ENCODE results near the gene FRMD1.

FRMD1 gene

GRCh38 chr6:168012431-168013249 lies 66.4 kb downstream of the FRMD1 start:
- H3K9me3 ChIP-seq (ENCODE audit: insufficient read depth, low read length, severe bottlenecking) = peaks cover 27% of the 10 kb centered on the region
- no peak for ATAC-seq (ENCODE audit: insufficient read depth, low read depth)
- no peak overlapping the region for H3K4me3 ChIP-seq (ENCODE audit: low read depth in 1 of 2, low read length in 2 of 2)
- H2AFZ ChIP-seq (ENCODE audit: low read depth, low read length) = no peak overlapping the region
- H3K36me3 ChIP-seq (ENCODE audit: insufficient read depth, low read length) = no peaks in the 10 kb centered on the region
- H3K27ac ChIP-seq (ENCODE audit: low read length) = no peak overlapping the region
- no peak for DNase-seq
- H3K27me3 ChIP-seq (ENCODE audit: insufficient read depth, low read length, poor library complexity) = no peaks in the 10 kb centered on the region
- no peaks in the 10 kb centered on the region for H3K79me2 ChIP-seq (ENCODE audit: insufficient read depth, low read length)
- no peaks in the 10 kb centered on the region for H3K4me1 ChIP-seq (ENCODE audit: insufficient read depth, low read length)
- TF ChIP-seq EZH2 (IDR thresholded peaks at IDR 0.05; ENCODE audit: borderline replicate concordance, low read depth, low read length, severe bottlenecking) = no peak
- TF ChIP-seq CTCF (IDR thresholded peaks at IDR 0.05; ENCODE audit: borderline replicate concordance, extremely low read depth, low read length, poor library complexity, severe bottlenecking) = no peak
- H3K4me2 ChIP-seq (ENCODE audit: insufficient read depth, low read length) = no peak overlapping the region
- H4K20me1 ChIP-seq (ENCODE audit: insufficient read depth, low read length) = no peaks in the 10 kb centered on the region
- H3K9ac ChIP-seq (ENCODE audit: low read depth, low read length) = no peak overlapping the region

DNA sequence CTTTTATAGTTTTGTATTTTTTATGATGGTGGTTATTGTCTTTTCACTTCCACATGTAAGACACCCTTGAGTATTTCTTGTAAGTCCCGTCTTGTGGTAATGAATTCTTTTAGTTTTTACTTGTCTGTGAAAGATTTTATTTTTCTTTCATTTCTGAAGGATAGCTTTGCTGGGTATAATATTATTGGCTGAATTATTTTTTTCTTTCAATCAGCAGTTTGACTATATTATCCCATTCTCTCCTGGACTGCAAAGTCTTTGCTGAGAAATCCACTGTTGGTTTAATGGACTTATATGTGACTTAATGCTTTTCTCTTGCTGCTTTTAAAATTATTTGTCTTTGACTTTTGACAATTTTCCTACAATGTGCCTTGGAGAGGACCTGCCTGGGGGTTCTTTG lies 67.7 kb downstream of the FRMD1 start:
- TF ChIP-seq EZH2 (IDR thresholded peaks at IDR 0.05; ENCODE audit: borderline replicate concordance, low read depth, low read length, severe bottlenecking) = no peak
- no peak overlapping the region for H3K4me2 ChIP-seq (ENCODE audit: insufficient read depth, low read length)
- no peak overlapping the region for H3K4me3 ChIP-seq (ENCODE audit: low read depth in 1 of 2, low read length in 2 of 2)
- no peaks in the 10 kb centered on the region for H3K36me3 ChIP-seq (ENCODE audit: insufficient read depth, low read length)
- peaks cover 26% of the 10 kb centered on the region for H3K9me3 ChIP-seq (ENCODE audit: insufficient read depth, low read length, severe bottlenecking)
- ATAC-seq (ENCODE audit: insufficient read depth, low read depth) (no peak), DNase-seq (no peak)
- no peaks in the 10 kb centered on the region for H4K20me1 ChIP-seq (ENCODE audit: insufficient read depth, low read length)
- H3K9ac ChIP-seq (ENCODE audit: low read depth, low read length) = no peak overlapping the region
- H3K27me3 ChIP-seq (ENCODE audit: insufficient read depth, low read length, poor library complexity) = no peaks in the 10 kb centered on the region
- H3K27ac ChIP-seq (ENCODE audit: low read length) = no peak overlapping the region
- no peaks in the 10 kb centered on the region for H3K4me1 ChIP-seq (ENCODE audit: insufficient read depth, low read length)
- H3K79me2 ChIP-seq (ENCODE audit: insufficient read depth, low read length) = no peaks in the 10 kb centered on the region
- H2AFZ ChIP-seq (ENCODE audit: low read depth, low read length) = no peak overlapping the region

DNA sequence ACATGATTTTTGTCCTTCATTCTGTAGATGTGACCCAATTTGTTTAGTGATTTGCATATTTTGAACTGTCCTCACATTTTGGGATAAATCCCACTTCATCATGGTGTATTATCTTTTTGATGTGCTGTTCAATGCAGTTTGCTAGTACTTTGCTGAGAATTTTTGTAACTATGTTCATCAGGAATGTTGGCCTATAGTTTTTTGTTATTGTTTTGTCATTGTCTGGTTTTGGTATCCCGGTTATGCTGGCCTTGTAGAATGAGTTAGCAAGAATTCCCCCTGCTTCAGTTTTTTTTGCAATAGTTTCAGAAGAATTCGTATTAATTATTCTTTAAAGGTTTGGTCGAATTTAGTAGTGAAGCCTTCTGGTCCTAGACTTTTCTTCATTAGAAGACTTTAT lies 69.7 kb downstream of the FRMD1 start:
- Histone ChIP-seq H3K27ac (ENCODE audit: low read length) (no peak overlapping the region), H3K4me3 (ENCODE audit: low read depth in 1 of 2, low read length in 2 of 2) (no peak overlapping the region), H3K9me3 (ENCODE audit: insufficient read depth, low read length, severe bottlenecking) (peaks cover 21% of the 10 kb centered on the region), H3K9ac (ENCODE audit: low read depth, low read length) (no peak overlapping the region), H3K4me2 (ENCODE audit: insufficient read depth, low read length) (no peak overlapping the region), H3K4me1 (ENCODE audit: insufficient read depth, low read length) (no peaks in the 10 kb centered on the region), H2AFZ (ENCODE audit: low read depth, low read length) (no peak overlapping the region), H3K79me2 (ENCODE audit: insufficient read depth, low read length) (no peaks in the 10 kb centered on the region), H4K20me1 (ENCODE audit: insufficient read depth, low read length) (no peaks in the 10 kb centered on the region), H3K27me3 (ENCODE audit: insufficient read depth, low read length, poor library complexity) (no peaks in the 10 kb centered on the region), H3K36me3 (ENCODE audit: insufficient read depth, low read length) (no peaks in the 10 kb centered on the region)
- TF ChIP-seq EZH2 (IDR thresholded peaks at IDR 0.05; ENCODE audit: borderline replicate concordance, low read depth, low read length, severe bottlenecking) = no peak
- TF ChIP-seq CTCF (IDR thresholded peaks at IDR 0.05; ENCODE audit: borderline replicate concordance, extremely low read depth, low read length, poor library complexity, severe bottlenecking) = no peak
- no peak for ATAC-seq (ENCODE audit: insufficient read depth, low read depth)
- DNase-seq = no peak

- H2AFZ ChIP-seq (ENCODE audit: low read depth, low read length) = no peak overlapping the region
- DNase-seq (no peak), ATAC-seq (ENCODE audit: insufficient read depth, low read depth) (no peak)
- H3K4me2 ChIP-seq (ENCODE audit: insufficient read depth, low read length) = no peak overlapping the region
- TF ChIP-seq CTCF (IDR thresholded peaks at IDR 0.05; ENCODE audit: borderline replicate concordance, extremely low read depth, low read length, poor library complexity, severe bottlenecking) (no peak), EZH2 (IDR thresholded peaks at IDR 0.05; ENCODE audit: borderline replicate concordance, low read depth, low read length, severe bottlenecking) (no peak)
- H3K27ac ChIP-seq (ENCODE audit: low read length) = no peak overlapping the region
- no peaks in the 10 kb centered on the region for H3K4me1 ChIP-seq (ENCODE audit: insufficient read depth, low read length)
- H4K20me1 ChIP-seq (ENCODE audit: insufficient read depth, low read length) = no peaks in the 10 kb centered on the region
- H3K4me3 ChIP-seq (ENCODE audit: low read depth in 1 of 2, low read length in 2 of 2) = no peak overlapping the region
- H3K79me2 ChIP-seq (ENCODE audit: insufficient read depth, low read length) = no peaks in the 10 kb centered on the region
- H3K9me3 ChIP-seq (ENCODE audit: insufficient read depth, low read length, severe bottlenecking) = peaks cover 13% of the 10 kb centered on the region
- no peaks in the 10 kb centered on the region for H3K27me3 ChIP-seq (ENCODE audit: insufficient read depth, low read length, poor library complexity)
- H3K36me3 ChIP-seq (ENCODE audit: insufficient read depth, low read length) = no peaks in the 10 kb centered on the region
- no peak overlapping the region for H3K9ac ChIP-seq (ENCODE audit: low read depth, low read length)
Observed at GRCh38 chr6:168007592-168008338, 71.2 kb downstream of the FRMD1 start.
